HepG2 (cell line): ENCODE data around the gene KLHDC8B. TPM values are rescaled to one million over a fixed set of nuclear protein-coding genes. Genes with fewer than 3 reads are reported as not detected.
A peak's percentile ranks its signal among the peaks of the same experiment; 100 is the strongest.

Source experiments
- RAD21 ChIP-seq: fragments of 450-650 bp; formaldehyde crosslinking; IDR thresholded peaks from 2 replicates; pipeline ENCODE4 v1.5.0; 2020; ENCODE audit warnings: mild to moderate bottlenecking
- SMARCE1 ChIP-seq: fragments of 450-650 bp; IDR thresholded peaks from 2 replicates; pipeline ENCODE4 v1.6.1; 2017; ENCODE audit warnings: borderline replicate concordance
- SRSF1 ChIP-seq: fragments of 200-400 bp; formaldehyde crosslinking; optimal IDR thresholded peaks from 2 replicates; pipeline ENCODE3; 2017; ENCODE audit warnings: mild to moderate bottlenecking, low read depth, low read length, moderate library complexity
- TBP ChIP-seq: sonication (generic); formaldehyde crosslinking; IDR thresholded peaks from 2 replicates; pipeline ENCODE4 v1.5.0; 2020; ENCODE audit warnings: missing genetic modification reagents
- THAP9 ChIP-seq: sonication (generic); formaldehyde crosslinking; IDR thresholded peaks from 2 replicates; pipeline ENCODE4; 2020; ENCODE audit warnings: missing genetic modification reagents, mild to moderate bottlenecking, borderline replicate concordance
- ZFP41 ChIP-seq: sonication (generic); formaldehyde crosslinking; IDR thresholded peaks from 2 replicates; pipeline ENCODE4 v1.4.0; 2020; ENCODE audit warnings: mild to moderate bottlenecking, missing genetic modification reagents, borderline replicate concordance
- ZNF160 ChIP-seq: sonication (generic); formaldehyde crosslinking; IDR thresholded peaks from 2 replicates; pipeline ENCODE4 v1.8.0; 2022; ENCODE audit warnings: mild to moderate bottlenecking, inconsistent platforms, missing genetic modification reagents
- ZNF274 ChIP-seq: sonication (generic); formaldehyde crosslinking; IDR thresholded peaks from 2 replicates; pipeline ENCODE4 v1.5.1; 2020; ENCODE audit warnings: mild to moderate bottlenecking, missing genetic modification reagents
- ZNF318 ChIP-seq: sonication (generic); formaldehyde crosslinking; IDR thresholded peaks from 2 replicates; pipeline ENCODE4 v1.4.0; 2020; ENCODE audit warnings: mild to moderate bottlenecking, missing genetic modification reagents
- ZNF552 ChIP-seq: sonication (generic); formaldehyde crosslinking; IDR thresholded peaks from 2 replicates; pipeline ENCODE4 v1.9.0; 2022; ENCODE audit warnings: missing genetic modification reagents, mild to moderate bottlenecking, borderline replicate concordance
- ZNF747 ChIP-seq: sonication (generic); formaldehyde crosslinking; IDR thresholded peaks from 2 replicates; pipeline ENCODE4 v1.8.1; 2023; ENCODE audit warnings: missing genetic modification reagents, mild to moderate bottlenecking, borderline replicate concordance
- polyA plus RNA-seq, 8 experiments: library from polyadenylated mRNA; depleted of rRNA in 3 of 8; stranded (reverse) in 7 of 8; unstranded in 1 of 8; fragments of >200 nt; fragmentation: Illumina TruSeq in 4 of 8; extraction: Trizol in 4 of 8; gene quantifications; 2 replicates each; pipeline versions ENCODE4 v1.2.1 to v1.2.3, GENCODE V29; 2011 to 2016; ENCODE audit warnings: low read depth in 4 of 8, missing spikeins in 1 of 8, mixed read lengths in 1 of 8; ENCODE audit not compliant: insufficient read depth in 1 of 8
- total RNA-seq, 5 experiments: library from RNA; depleted of rRNA; stranded (reverse); fragments of >200 nt; fragmentation: Illumina TruSeq; extraction: Trizol; gene quantifications; 2 replicates each; pipeline ENCODE4 v1.2.3, GENCODE V29; 2016; ENCODE audit warnings: low read depth in 1 of 5
- TF ChIP-seq, protein P1 (sequence below): IDR thresholded peaks from 2 replicates; pipeline ENCODE4 v1.6.1; 2016; ENCODE audit warnings: control low read depth
- TF ChIP-seq, protein P2 (sequence below): sonication (generic); formaldehyde crosslinking; IDR thresholded peaks from 2 replicates; pipeline ENCODE4 v1.4.0; 2020; ENCODE audit warnings: missing genetic modification reagents

The KLHDC8B gene
- total and polyA plus RNA-seq, 2 of the 13 experiments (the other 11 are each of a cell fraction or from before 2014, with no cell fraction given), result 17.2 to 17.8 TPM

- TF ChIP-seq THAP9 (CRISPR knock-in tag) (peak; percentile 26; the same call in 1 of the 2 replicates), SMARCE1 (no peak), TBP (CRISPR knock-in tag) (no peak), ZNF160 (CRISPR knock-in tag) (0 out of 2 replicates have a peak, but pooled peaks have one; percentile 7), ZNF274 (CRISPR knock-in tag) (no peak), ZNF318 (CRISPR knock-in tag) (no peak), ZNF747 (CRISPR knock-in tag) (no peak), ZNF552 (no peak), ZFP41 (CRISPR knock-in tag) (no peak), SRSF1 (no peak), RAD21 (CRISPR knock-in tag) (no peak)
- TF ChIP-seq, protein P1, sequence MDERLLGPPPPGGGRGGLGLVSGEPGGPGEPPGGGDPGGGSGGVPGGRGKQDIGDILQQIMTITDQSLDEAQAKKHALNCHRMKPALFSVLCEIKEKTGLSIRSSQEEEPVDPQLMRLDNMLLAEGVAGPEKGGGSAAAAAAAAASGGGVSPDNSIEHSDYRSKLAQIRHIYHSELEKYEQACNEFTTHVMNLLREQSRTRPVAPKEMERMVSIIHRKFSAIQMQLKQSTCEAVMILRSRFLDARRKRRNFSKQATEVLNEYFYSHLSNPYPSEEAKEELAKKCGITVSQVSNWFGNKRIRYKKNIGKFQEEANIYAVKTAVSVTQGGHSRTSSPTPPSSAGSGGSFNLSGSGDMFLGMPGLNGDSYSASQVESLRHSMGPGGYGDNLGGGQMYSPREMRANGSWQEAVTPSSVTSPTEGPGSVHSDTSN (CRISPR knock-in tag), result no peak
- TF ChIP-seq, protein P2, sequence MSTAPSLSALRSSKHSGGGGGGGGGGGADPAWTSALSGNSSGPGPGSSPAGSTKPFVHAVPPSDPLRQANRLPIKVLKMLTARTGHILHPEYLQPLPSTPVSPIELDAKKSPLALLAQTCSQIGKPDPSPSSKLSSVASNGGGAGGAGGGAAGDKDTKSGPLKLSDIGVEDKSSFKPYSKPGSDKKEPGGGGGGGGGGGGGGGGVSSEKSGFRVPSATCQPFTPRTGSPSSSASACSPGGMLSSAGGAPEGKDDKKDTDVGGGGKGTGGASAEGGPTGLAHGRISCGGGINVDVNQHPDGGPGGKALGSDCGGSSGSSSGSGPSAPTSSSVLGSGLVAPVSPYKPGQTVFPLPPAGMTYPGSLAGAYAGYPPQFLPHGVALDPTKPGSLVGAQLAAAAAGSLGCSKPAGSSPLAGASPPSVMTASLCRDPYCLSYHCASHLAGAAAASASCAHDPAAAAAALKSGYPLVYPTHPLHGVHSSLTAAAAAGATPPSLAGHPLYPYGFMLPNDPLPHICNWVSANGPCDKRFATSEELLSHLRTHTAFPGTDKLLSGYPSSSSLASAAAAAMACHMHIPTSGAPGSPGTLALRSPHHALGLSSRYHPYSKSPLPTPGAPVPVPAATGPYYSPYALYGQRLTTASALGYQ, result no peak
Measured at GRCh38 chr3:49165771-49166751, 5.3 kb upstream of the KLHDC8B start, which contains the start of gene CCDC71 (continued).
